ENCODE measurements around the gene SMAD5.

Gene SMAD5

DNA sequence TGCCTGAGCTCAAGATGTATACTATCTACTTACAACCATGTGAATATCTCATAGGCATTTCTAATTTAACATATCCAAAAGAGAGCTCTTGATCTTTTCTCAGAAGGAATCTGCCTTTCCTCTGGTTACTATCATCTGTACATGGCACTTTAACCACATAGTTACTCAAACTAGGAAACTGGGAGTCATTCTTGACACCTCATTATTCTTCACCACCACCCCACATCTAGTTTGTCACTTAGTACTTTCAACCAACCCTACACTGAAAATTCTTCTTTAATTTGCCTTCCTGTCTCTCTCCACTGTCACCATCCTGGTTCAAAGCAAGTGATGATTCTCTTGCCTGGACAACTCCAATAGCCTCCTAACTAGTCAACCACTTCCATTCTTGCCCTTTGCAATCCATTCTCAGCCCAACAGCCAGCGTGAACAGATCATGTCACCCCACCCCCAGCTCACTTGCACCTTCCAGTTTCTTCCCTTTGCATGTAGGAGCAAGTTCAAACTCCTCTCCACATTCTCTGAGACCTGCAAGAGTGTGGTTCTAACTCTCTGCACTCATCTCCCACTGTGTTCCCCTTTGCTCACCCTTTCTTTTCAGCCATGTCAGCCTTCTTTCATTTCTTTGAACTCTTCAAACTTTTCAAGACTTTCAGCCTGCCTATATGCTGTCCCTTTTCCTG lies 17.3 kb upstream of the SMAD5 start:
- Histone ChIP-seq H3K4me3 (ENCODE audit: extremely low read depth, insufficient read depth, low read length, poor library complexity, severe bottlenecking) (no peak overlapping the region), H3K4me1 (ENCODE audit: control insufficient read depth, insufficient read depth, low read length, poor library complexity, severe bottlenecking) (peaks cover 2% of the 10 kb centered on the region), H3K36me3 (ENCODE audit: control insufficient read depth, insufficient read depth, low read length) (no peaks in the 10 kb centered on the region), H3K27ac (ENCODE audit: low read depth, low read length, severe bottlenecking) (no peak overlapping the region), H3K9me3 (ENCODE audit: control insufficient read depth, low read length) (no peaks in the 10 kb centered on the region)
- 84 to 93% methylated on average over 1 of the region's 1 CpG for WGBS, 2 experiments (ENCODE audit: insufficient coverage in 2 of 2)

DNA sequence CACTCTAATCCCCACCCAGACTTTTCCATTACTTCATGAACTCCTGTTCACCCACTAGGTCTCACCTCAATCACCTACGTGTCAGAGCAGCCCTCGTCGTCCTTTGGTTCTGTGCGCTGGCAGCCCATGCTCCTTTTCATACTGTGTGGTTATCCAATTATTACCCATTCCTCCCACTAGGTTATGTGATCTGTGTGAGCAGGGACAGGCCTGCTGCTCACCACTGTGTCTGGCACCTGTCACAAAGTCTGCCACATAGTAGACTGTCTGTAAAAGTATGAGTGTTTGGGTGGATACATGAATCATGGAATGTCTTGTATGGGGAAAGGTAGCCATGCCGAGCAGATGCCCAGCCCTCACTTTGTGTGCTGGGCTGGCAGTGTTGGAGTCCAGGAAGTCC lies 12.1 kb upstream of the SMAD5 start:
- Histone ChIP-seq H3K9me3 (ENCODE audit: control insufficient read depth, low read length) (no peaks in the 10 kb centered on the region), H3K4me3 (ENCODE audit: extremely low read depth, insufficient read depth, low read length, poor library complexity, severe bottlenecking) (no peak overlapping the region), H3K36me3 (ENCODE audit: control insufficient read depth, insufficient read depth, low read length) (no peaks in the 10 kb centered on the region), H3K4me1 (ENCODE audit: control insufficient read depth, insufficient read depth, low read length, poor library complexity, severe bottlenecking) (no peaks in the 10 kb centered on the region), H3K27ac (ENCODE audit: low read depth, low read length, severe bottlenecking) (no peak overlapping the region)
- 96 to 100% methylated on average over 4 to 5 of the region's 5 CpGs for WGBS, 2 experiments (ENCODE audit: insufficient coverage in 2 of 2)

DNA sequence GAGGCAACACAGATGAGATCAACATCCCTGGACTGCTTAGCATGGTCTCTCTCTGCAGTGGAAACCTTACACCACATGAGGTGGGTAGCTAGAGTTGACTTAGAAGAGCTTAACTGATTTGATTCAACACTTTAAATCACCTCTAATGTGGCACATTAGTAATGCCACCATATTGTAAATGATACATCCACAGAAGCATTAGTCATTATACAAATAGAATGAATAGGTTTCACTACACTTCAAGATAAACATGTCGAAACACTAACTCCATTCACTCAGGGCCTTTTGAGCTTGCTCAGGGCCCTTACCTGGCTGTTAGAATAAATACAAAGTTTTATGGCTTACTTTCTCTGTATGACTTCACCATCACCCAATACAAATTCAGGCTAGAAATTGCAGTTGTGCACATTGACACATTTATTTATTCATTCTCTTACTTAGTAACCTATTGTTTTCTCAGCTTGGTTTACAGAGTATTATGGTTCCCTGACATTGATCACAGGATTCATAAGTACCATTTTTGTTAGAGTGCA lies 9.3 kb upstream of the SMAD5 start:
- WGBS, 2 experiments (ENCODE audit: insufficient coverage in 2 of 2), result 100% methylated on average over 1 of the region's 1 CpG; no CpG with 5 or more reads in 1 of the 2 experiments
- Histone ChIP-seq H3K36me3 (ENCODE audit: control insufficient read depth, insufficient read depth, low read length) (no peaks in the 10 kb centered on the region), H3K9me3 (ENCODE audit: control insufficient read depth, low read length) (no peaks in the 10 kb centered on the region), H3K27ac (ENCODE audit: low read depth, low read length, severe bottlenecking) (no peak overlapping the region), H3K4me1 (ENCODE audit: control insufficient read depth, insufficient read depth, low read length, poor library complexity, severe bottlenecking) (no peaks in the 10 kb centered on the region), H3K4me3 (ENCODE audit: extremely low read depth, insufficient read depth, low read length, poor library complexity, severe bottlenecking) (no peak overlapping the region)

DNA sequence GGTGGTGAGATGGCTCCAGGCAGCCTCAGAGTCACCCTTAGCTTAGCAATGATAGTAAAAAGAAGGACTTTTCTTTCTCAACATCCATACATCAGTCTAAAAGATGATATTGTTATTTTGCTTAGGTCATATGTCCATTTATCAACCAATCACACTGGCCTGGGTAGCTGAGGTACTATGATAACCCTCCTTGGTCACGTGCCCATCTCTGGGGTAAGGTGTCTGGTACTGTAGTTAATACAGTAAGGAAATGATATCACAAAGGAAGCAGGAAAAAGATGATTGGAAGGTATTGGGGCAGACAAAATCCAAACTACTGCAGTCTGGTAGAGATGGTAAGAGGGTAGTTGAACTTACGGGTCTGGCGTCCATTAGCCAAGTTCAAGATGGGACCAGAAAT lies 5.1 kb upstream of the SMAD5 start:
- Histone ChIP-seq H3K27ac (ENCODE audit: low read depth, low read length, severe bottlenecking) (no peak overlapping the region), H3K9me3 (ENCODE audit: control insufficient read depth, low read length) (no peaks in the 10 kb centered on the region), H3K4me3 (ENCODE audit: extremely low read depth, insufficient read depth, low read length, poor library complexity, severe bottlenecking) (no peak overlapping the region), H3K4me1 (ENCODE audit: control insufficient read depth, insufficient read depth, low read length, poor library complexity, severe bottlenecking) (peaks cover 5% of the 10 kb centered on the region), H3K36me3 (ENCODE audit: control insufficient read depth, insufficient read depth, low read length) (no peaks in the 10 kb centered on the region)
- 96 to 100% methylated on average over 1 to 3 of the region's 3 CpGs for WGBS, 2 experiments (ENCODE audit: insufficient coverage in 2 of 2)

DNA sequence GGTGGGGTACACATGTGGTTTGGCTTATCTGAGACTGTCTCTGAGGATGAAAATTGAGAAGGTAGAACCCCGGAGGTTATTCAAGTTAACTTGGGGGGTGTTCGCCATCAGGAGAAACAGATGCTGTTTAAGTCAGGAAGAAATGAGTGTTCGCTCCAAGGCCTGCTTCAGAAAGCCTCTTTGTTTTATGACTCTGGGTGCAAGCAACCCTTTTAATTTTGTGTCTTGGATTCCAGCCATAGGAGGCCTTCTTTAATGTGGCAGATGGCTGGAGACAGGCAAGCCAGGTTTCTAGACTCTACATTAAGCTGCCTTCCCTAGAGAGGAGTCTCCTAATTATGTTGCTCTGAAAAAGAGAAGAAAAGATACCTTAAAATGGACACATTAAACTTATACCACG lies 4.2 kb upstream of the SMAD5 start:
- H3K9me3 ChIP-seq (ENCODE audit: control insufficient read depth, low read length), result no peaks in the 10 kb centered on the region
- H3K4me1 ChIP-seq (ENCODE audit: control insufficient read depth, insufficient read depth, low read length, poor library complexity, severe bottlenecking), result peaks cover 5% of the 10 kb centered on the region
- H3K4me3 ChIP-seq (ENCODE audit: extremely low read depth, insufficient read depth, low read length, poor library complexity, severe bottlenecking), result no peak overlapping the region
- H3K27ac ChIP-seq (ENCODE audit: low read depth, low read length, severe bottlenecking), result no peak overlapping the region
- no peaks in the 10 kb centered on the region for H3K36me3 ChIP-seq (ENCODE audit: control insufficient read depth, insufficient read depth, low read length)
- 88 to 94% methylated on average over 3 to 4 of the region's 4 CpGs for WGBS, 2 experiments (ENCODE audit: insufficient coverage in 2 of 2)

DNA sequence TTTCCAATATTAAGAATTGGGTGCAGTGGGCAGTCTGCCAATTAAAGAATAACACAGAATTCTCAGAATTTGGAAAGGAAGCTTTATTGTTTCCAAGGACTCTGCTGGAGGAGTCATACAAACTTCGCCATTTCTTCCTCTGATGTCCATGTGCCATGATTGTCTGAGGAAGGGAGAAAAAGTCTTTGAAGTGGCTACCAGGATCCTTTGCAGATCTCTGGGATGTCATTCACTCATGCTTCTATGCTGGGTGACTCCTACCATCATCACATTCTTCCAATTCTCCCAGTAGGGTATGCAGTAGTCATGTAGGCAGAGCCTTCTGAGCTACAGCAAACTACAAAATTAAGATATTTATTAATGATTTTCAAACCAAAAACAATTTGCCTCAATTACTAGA lies 3.2 kb upstream of the SMAD5 start:
- Histone ChIP-seq H3K36me3 (ENCODE audit: control insufficient read depth, insufficient read depth, low read length) (no peaks in the 10 kb centered on the region), H3K4me1 (ENCODE audit: control insufficient read depth, insufficient read depth, low read length, poor library complexity, severe bottlenecking) (peaks cover 5% of the 10 kb centered on the region), H3K27ac (ENCODE audit: low read depth, low read length, severe bottlenecking) (no peak overlapping the region), H3K9me3 (ENCODE audit: control insufficient read depth, low read length) (no peaks in the 10 kb centered on the region), H3K4me3 (ENCODE audit: extremely low read depth, insufficient read depth, low read length, poor library complexity, severe bottlenecking) (no peak overlapping the region)
- WGBS, 2 experiments (ENCODE audit: insufficient coverage in 2 of 2), result 75 to 100% methylated on average over 1 of the region's 1 CpG

DNA sequence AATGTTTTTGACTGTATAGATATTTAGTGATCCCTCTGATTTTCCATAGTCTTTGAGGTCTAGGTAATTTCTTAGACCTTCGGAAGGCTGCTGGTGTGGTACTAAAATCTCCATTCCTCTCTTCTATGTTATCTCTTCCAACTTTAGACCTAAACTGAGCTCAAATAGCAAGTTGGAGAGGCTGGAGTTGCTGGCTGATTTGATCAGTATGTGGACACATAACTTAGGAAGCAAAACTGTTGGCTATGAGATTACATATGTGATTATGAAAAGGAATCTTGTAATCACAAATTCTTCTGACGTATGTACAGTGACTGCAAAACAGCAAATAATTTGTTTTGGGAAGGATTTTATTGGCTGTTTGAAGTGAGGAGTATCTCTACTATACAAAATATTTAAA lies 2.1 kb upstream of the SMAD5 start:
- Histone ChIP-seq H3K27ac (ENCODE audit: low read depth, low read length, severe bottlenecking) (no peak overlapping the region), H3K9me3 (ENCODE audit: control insufficient read depth, low read length) (no peaks in the 10 kb centered on the region), H3K4me1 (ENCODE audit: control insufficient read depth, insufficient read depth, low read length, poor library complexity, severe bottlenecking) (peaks cover 11% of the 10 kb centered on the region), H3K4me3 (ENCODE audit: extremely low read depth, insufficient read depth, low read length, poor library complexity, severe bottlenecking) (no peak overlapping the region), H3K36me3 (ENCODE audit: control insufficient read depth, insufficient read depth, low read length) (peaks cover 5% of the 10 kb centered on the region)
- no CpG with 5 or more reads among the region's 2 CpGs for WGBS, 2 experiments (ENCODE audit: insufficient coverage in 2 of 2)

DNA sequence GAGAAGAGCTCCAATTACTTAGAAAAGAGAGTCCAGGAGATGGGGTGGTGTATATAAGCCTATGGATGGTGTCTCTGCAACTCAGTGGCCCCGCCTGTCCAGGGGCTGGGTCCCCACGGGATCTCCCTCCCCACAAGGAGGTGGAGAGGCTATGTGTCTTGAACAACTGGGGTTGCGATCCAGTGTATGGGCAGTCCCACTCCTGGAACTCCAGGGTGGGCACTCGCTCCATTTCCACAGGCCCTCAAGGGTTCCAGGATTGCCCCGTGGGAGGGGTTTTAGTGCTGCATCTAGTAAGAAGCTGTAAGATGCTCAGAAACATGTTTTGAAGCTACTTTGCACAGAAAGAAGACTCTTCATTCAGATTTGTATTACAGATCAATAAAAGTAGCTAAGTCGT lies 558 bp upstream of the SMAD5 start:
- 100% methylated on average over 1 to 3 of the region's 6 CpGs for WGBS, 2 experiments (ENCODE audit: insufficient coverage in 2 of 2)
- Histone ChIP-seq H3K4me3 (ENCODE audit: extremely low read depth, insufficient read depth, low read length, poor library complexity, severe bottlenecking) (peak overlapping the region; percentile 82), H3K36me3 (ENCODE audit: control insufficient read depth, insufficient read depth, low read length) (peaks cover 11% of the 10 kb centered on the region), H3K27ac (ENCODE audit: low read depth, low read length, severe bottlenecking) (peak overlapping the region; percentile 91), H3K9me3 (ENCODE audit: control insufficient read depth, low read length) (no peaks in the 10 kb centered on the region), H3K4me1 (ENCODE audit: control insufficient read depth, insufficient read depth, low read length, poor library complexity, severe bottlenecking) (peaks cover 11% of the 10 kb centered on the region)

DNA sequence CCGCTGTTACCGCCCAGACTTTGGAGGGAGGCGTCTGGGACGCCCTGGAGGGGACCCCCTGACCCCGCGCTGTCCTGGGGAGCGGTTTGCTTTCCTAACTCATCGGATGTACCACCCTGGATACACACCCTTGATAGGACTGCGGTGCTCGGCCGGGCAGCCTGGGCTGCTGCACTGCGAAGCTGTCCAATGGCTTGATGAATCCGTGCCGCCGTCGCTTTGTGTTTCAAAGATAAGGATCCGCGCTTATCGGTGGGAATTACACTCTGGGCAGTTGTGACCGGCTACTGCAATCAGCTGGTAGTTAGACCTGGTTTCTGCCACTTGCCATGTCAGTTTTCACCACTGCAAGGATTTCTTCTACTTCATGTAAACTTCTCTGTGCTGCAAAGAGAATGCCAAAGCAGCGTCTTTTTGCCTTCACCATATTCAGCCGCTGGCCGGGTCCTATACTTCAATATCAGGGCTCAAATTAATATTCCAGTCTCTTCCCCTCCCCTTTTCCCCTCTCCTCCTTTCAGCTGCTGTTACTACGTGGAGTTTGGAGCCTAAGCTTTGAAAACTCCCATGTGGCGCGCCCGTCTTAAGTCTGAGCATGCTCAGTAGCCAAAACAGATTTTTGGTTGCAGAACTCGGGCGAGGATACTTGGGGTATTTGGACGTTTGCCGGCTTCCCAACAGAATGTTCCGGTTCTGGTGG lies 727 bp downstream of the SMAD5 start:
- WGBS, 2 experiments (ENCODE audit: insufficient coverage in 2 of 2), result 0% methylated on average over 26 to 28 of the region's 32 CpGs
- Histone ChIP-seq H3K27ac (ENCODE audit: low read depth, low read length, severe bottlenecking) (peak overlapping the region; percentile 91), H3K4me3 (ENCODE audit: extremely low read depth, insufficient read depth, low read length, poor library complexity, severe bottlenecking) (peak overlapping the region; percentile 82)

DNA sequence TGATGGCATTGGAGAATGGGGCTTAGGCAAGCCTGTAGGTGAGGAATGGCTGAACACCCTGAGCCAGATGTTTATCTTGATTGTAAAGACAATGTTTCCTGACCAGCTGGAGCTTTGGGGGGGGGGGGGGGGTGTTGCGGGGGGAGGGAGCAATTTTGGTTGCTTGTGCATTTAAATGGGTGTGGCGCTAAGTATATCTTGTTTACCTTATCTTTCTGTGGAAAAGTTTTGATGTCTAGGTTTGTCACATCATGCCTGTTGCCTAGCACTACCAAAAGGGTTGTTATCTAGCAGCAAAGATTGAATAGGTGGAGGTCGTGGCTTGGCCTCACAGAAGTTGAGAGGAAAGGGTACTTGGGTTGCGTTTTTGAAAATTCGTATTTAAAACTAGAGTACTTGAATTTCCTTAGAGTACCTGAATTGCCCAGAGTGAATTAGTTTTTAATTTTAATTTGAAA lies 1.3 kb downstream of the SMAD5 start:
- H3K4me3 ChIP-seq (ENCODE audit: extremely low read depth, insufficient read depth, low read length, poor library complexity, severe bottlenecking), result peak overlapping the region; percentile 82
- WGBS, 2 experiments (ENCODE audit: insufficient coverage in 2 of 2), result 8 to 10% methylated on average over 2 of the region's 5 CpGs
- peaks cover 11% of the 10 kb centered on the region for H3K36me3 ChIP-seq (ENCODE audit: control insufficient read depth, insufficient read depth, low read length)
- no peaks in the 10 kb centered on the region for H3K9me3 ChIP-seq (ENCODE audit: control insufficient read depth, low read length)
- peaks cover 11% of the 10 kb centered on the region for H3K4me1 ChIP-seq (ENCODE audit: control insufficient read depth, insufficient read depth, low read length, poor library complexity, severe bottlenecking)
- H3K27ac ChIP-seq (ENCODE audit: low read depth, low read length, severe bottlenecking), result peak overlapping the region; percentile 91

More for the DNA sequence above, 727 bp downstream of the SMAD5 start:
- H3K4me1 ChIP-seq (ENCODE audit: control insufficient read depth, insufficient read depth, low read length, poor library complexity, severe bottlenecking), result peaks cover 11% of the 10 kb centered on the region
- H3K9me3 ChIP-seq (ENCODE audit: control insufficient read depth, low read length), result no peaks in the 10 kb centered on the region
- H3K36me3 ChIP-seq (ENCODE audit: control insufficient read depth, insufficient read depth, low read length), result peaks cover 11% of the 10 kb centered on the region

DNA sequence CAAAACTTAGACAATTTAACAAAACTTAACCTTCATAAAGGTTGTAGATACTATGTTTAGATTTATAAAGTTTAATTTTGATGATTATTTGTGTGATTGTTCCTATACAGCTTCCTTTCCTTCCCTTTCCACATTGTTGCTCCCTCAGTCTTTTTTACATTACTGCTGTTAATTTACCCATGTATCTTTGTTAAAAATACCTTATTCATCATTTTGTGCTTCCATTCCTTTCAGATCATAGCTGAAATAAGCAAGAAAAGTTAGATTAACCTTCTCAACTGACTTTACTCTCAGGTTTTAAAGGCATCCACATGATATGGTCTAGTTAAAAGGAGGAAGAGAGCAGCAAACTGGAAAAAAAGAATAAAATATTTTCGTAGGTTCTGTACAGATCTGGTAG lies 2.0 kb downstream of the SMAD5 start:
- Histone ChIP-seq H3K36me3 (ENCODE audit: control insufficient read depth, insufficient read depth, low read length) (peaks cover 11% of the 10 kb centered on the region), H3K9me3 (ENCODE audit: control insufficient read depth, low read length) (no peaks in the 10 kb centered on the region), H3K4me1 (ENCODE audit: control insufficient read depth, insufficient read depth, low read length, poor library complexity, severe bottlenecking) (peaks cover 7% of the 10 kb centered on the region), H3K27ac (ENCODE audit: low read depth, low read length, severe bottlenecking) (no peak overlapping the region), H3K4me3 (ENCODE audit: extremely low read depth, insufficient read depth, low read length, poor library complexity, severe bottlenecking) (peak overlapping the region; percentile 82)
- 63 to 82% methylated on average over 1 of the region's 1 CpG for WGBS, 2 experiments (ENCODE audit: insufficient coverage in 2 of 2)

Data from mesodermal cell (in vitro differentiated cells).